ENCODE measurements around the gene HSD17B2. TPM values are rescaled to one million over a fixed set of nuclear protein-coding genes. Genes with fewer than 3 reads are reported as not detected.

The HSD17B2 gene, protein sequence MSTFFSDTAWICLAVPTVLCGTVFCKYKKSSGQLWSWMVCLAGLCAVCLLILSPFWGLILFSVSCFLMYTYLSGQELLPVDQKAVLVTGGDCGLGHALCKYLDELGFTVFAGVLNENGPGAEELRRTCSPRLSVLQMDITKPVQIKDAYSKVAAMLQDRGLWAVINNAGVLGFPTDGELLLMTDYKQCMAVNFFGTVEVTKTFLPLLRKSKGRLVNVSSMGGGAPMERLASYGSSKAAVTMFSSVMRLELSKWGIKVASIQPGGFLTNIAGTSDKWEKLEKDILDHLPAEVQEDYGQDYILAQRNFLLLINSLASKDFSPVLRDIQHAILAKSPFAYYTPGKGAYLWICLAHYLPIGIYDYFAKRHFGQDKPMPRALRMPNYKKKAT
- 0.26 and 0.68 TPM in 2 replicates for total RNA-seq

DNA sequence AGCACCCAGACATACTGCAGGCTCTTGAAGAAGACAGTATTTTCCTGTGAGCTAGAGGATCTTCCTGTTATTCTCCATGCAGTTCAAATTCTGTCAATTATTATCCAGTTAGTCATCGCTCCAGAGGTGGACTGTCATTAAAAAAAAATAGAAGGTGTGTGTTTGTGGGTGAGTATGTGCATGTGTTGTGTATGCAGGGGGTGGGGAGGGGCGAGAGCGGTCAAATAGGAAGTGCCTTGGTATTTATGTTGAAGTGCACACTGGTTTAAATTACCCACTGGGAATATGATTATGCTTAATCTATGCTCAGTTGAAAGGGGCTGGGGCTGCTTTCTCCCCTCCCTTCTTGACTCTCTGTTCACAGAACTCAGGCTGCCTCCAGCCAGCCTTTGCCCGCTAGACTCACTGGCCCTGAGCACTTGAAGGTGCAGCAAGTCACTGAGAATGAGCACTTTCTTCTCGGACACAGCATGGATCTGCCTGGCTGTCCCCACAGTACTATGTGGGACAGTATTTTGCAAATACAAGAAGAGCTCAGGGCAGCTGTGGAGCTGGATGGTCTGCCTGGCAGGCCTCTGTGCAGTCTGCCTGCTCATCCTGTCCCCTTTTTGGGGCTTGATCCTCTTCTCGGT, at the start of gene HSD17B2:
TSS of gene HSD17B2 (plus strand) at position 273 of the 632 bp plus-strand sequence. CDS start at position 445, 172 bp downstream.

DNA sequence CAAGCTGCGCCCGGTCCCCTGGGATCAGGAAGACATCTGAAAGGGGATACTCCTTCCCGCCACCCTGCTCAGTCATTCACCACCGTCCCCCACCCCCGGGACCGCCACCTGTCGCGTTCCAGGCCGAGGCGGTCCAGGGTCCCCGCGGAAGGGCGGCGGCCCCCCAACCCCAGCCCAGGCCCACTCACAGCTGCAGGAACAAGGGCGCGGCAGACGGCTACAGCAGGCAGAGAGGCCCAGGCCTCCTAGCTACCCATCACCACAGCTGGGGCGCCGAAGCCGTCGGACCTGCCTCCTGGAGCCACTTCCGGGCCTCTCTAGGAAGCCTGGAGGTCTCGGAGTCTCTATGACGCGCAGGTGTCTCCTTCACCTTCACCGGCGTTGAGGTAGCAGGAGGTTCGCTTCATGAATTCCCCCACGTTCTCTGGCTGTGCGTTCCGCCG, 23.8 kb upstream of the HSD17B2 start, which contains the start of gene SDR42E1:
TSS of gene SDR42E1 (minus strand) at position 272 of the 443 bp plus-strand sequence. CDS start 10,612 bp downstream, outside the sequence.

Other genes with a start within 250 kb of the HSD17B2 start
- gene SDR42E1, start 23.8 kb upstream of the HSD17B2 start, total RNA-seq: under 0.01 TPM in 2 replicates
- gene MPHOSPH6, start 135.0 kb downstream of the HSD17B2 start, total RNA-seq: 20.2 and 21.1 TPM in 2 replicates

Data from aortic smooth muscle cell (primary cell).